Epithelial cell of esophagus (primary cell): ENCODE measurements around the gene KPNB1.

Experiments used
- DNase-seq: peaks from one replicate; pipeline ENCODE4 v3.0.0; 2010; ENCODE audit warnings: low read depth
- H3K4me3 ChIP-seq: 2 replicates; pipeline ENCODE4 v1.5.1; 2011; ENCODE audit warnings: mild to moderate bottlenecking, low read length, control low read depth
- CTCF ChIP-seq: IDR thresholded peaks from 2 replicates; pipeline ENCODE4 v1.5.1; 2011; ENCODE audit warnings: low read depth, mild to moderate bottlenecking, low read length, control low read depth, inconsistent platforms; ENCODE audit not compliant: insufficient read depth; ENCODE audit errors: missing control alignments

The KPNB1 gene

GRCh38 chr17:47692137-47692894, 42.6 kb downstream of the KPNB1 start:
- H3K4me3 ChIP-seq: no peak overlapping the region
- no peak for TF ChIP-seq CTCF
- DNase-seq: no peak

GRCh38 chr17:47692895-47693730, 43.4 kb downstream of the KPNB1 start:
- DNase-seq: no peak
- H3K4me3 ChIP-seq: peak overlapping the region; percentile 32
- no peak for TF ChIP-seq CTCF

- H3K4me3 ChIP-seq: peak within 1 kb of the TSS; percentile 57
- DNase-seq: no peak
These were observed 44.2 kb downstream of the KPNB1 start, which contains the start of gene TBKBP1 for GRCh38 chr17:47693731-47694580. Gene TBKBP1, plus strand, starts transcription at chr17:47694161. Its CDS starts 1,952 bp downstream, at chr17:47696113.

GRCh38 chr17:47694581-47695428, 45.1 kb downstream of the KPNB1 start:
- peak; percentile 41 for DNase-seq
- H3K4me3 ChIP-seq: peak overlapping the region; percentile 57
- no peak for TF ChIP-seq CTCF

More at GRCh38 chr17:47693731-47694580, 44.2 kb downstream of the KPNB1 start, which contains the start of gene TBKBP1:
- TF ChIP-seq CTCF: no peak

- DNase-seq: no peak
These were observed 46.0 kb downstream of the KPNB1 start for GRCh38 chr17:47695429-47696376.

More at GRCh38 chr17:47695429-47696376, 46.0 kb downstream of the KPNB1 start:
- peak overlapping the region; percentile 57 for H3K4me3 ChIP-seq
- TF ChIP-seq CTCF: no peak
